Measurements from ENCODE around the gene ZBTB42. TPM values are rescaled to one million over a fixed set of nuclear protein-coding genes. Genes with fewer than 3 reads are reported as not detected.

The ZBTB42 gene
- total and polyA plus RNA-seq, 2 of the 4 experiments (the other 2 are of a cell fraction) = 1.3 to 2.3 TPM

DNA sequence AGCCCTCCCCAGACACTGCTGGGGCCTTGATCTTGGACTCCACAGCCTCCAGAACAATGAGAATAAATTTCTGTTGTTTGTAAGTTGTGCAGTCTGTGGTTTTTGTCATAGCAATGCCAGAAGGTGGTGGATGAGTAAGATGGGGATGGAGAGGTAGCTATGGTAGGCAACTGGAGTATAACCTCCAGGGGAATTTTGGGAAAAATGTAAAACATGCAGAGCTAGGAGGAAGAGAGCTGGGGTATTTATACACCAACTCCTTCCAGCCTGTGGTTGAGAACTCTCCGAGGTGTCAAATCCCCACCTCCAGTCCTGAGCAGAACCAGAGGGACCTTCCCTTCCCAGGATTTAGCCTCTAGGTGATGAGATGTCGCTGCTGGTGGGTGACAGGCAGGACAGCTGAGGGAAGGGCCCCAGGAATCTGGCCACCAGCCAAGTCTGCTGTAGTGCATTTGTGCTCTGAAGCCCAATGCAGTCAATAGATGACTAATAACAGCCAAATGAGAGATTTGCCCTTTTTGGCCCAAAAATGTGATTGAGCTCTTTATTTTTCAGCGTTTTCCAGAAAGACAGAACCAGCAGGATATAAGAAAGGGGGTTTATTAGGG is 45.0 kb downstream of the ZBTB42 start:
- Histone ChIP-seq H3K36me3 (ENCODE audit: control insufficient read depth, insufficient read depth, low read length) (no peaks in the 10 kb centered on the region), H3K9me3 (ENCODE audit: control insufficient read depth, insufficient read depth, low read length) (peaks cover 5% of the 10 kb centered on the region), H2AK9ac (replicated peaks; ENCODE audit: low read depth, low read length, poor library complexity) (no peak overlapping the region), H3K23ac (ENCODE audit: low read depth, low read length) (no peak overlapping the region), H2AK5ac (ENCODE audit: low read depth, low read length) (no peak overlapping the region), H4K8ac (ENCODE audit: low read depth in 2 of 2, low read length in 2 of 2) (no peak overlapping the region), H4K20me1 (ENCODE audit: insufficient read depth, low read length) (no peaks in the 10 kb centered on the region; the same call in 1 of the 2 replicates), H3K56ac (ENCODE audit: extremely low read depth, insufficient read depth, low read length) (no peak overlapping the region), H2BK15ac (ENCODE audit: low read depth, low read length) (no peak overlapping the region), H2BK5ac (ENCODE audit: low read depth, low read length, poor library complexity, severe bottlenecking) (no peak overlapping the region), H3K18ac (ENCODE audit: low read depth, low read length) (no peak overlapping the region), H4K91ac (ENCODE audit: insufficient read depth, low read depth, low read length) (no peak overlapping the region), H3K27me3 (ENCODE audit: control insufficient read depth, insufficient read depth, low read length) (peaks cover 67% of the 10 kb centered on the region), H3K79me1 (ENCODE audit: low read depth in 1 of 2, low read length in 2 of 2) (no peaks in the 10 kb centered on the region), H3K4ac (ENCODE audit: low read depth, low read length) (no peak overlapping the region), H3K4me1 (ENCODE audit: control insufficient read depth, insufficient read depth, low read length) (no peaks in the 10 kb centered on the region; the same call in 1 of the 2 replicates), H2BK120ac (ENCODE audit: low read depth, low read length) (no peak overlapping the region), H3K14ac (replicated peaks; ENCODE audit: low read depth, low read length) (no peak overlapping the region), H3K9ac (ENCODE audit: low read depth, low read length) (no peak overlapping the region), H4K5ac (ENCODE audit: low read depth, low read length) (no peak overlapping the region), H3K27ac (ENCODE audit: insufficient read depth, low read length) (no peak overlapping the region), H2AFZ (replicated peaks; ENCODE audit: low read length, poor library complexity) (no peak overlapping the region), H2BK20ac (ENCODE audit: low read depth, low read length) (no peak overlapping the region), H3K4me3 (ENCODE audit: insufficient read depth, low read depth, low read length) (no peak overlapping the region), H3K9me1 (ENCODE audit: insufficient read depth, low read length) (no peaks in the 10 kb centered on the region), H3K4me2 (ENCODE audit: low read depth, low read length) (no peak overlapping the region)
- TF ChIP-seq MAFK (IDR thresholded peaks at IDR 0.05; ENCODE audit: low read depth, low read length) (no peak), RCOR1 (IDR thresholded peaks at IDR 0.05; ENCODE audit: insufficient replicate concordance, low read length) (no peak), BHLHE40 (IDR thresholded peaks at IDR 0.05; ENCODE audit: low read depth, low read length) (no peak)
- DNase-seq (no peak), ATAC-seq (ENCODE audit: low read depth) (no peak)
- in situ Hi-C loops (cut with MboI; ENCODE audit: low sequenced_read_pairs) (no loop called here), dilution Hi-C loops (cut with HindIII; ENCODE audit: low sequenced_read_pairs, unreplicated experiment) (no loop called here), intact Hi-C loops (cut with micrococcal nuclease) (no loop called here)
- POLR2A ChIA-PET (ENCODE audit: unreplicated experiment) = no interaction called here
- WGBS, 2 experiments (ENCODE audit: extremely low coverage in 2 of 2, insufficient read length in 1 of 2) = 40% methylated on average over 1 of the region's 3 CpGs; no CpG with 5 or more reads in 1 of the 2 experiments
- no TSS peak for BruUV-seq (replicated peaks)
- CTCF ChIA-PET = no interaction called here
